Fibroblast of gingiva (primary cell): ENCODE data around the gene BRF1.
"Not testable (repeated sequence)": the region's sequence is repeated elsewhere in the genome, so short reads cannot be mapped to it uniquely, and the experiment has no call there.

Source experiments
- DNase-seq: peaks from one replicate; pipeline ENCODE4 v3.0.0-alpha.2; 2011; ENCODE audit warnings: low read depth

BRF1 gene

GRCh38 chr14:105315211-105315721, 14.5 kb upstream of the BRF1 start:
- DNase-seq: peak; percentile 43

GRCh38 chr14:105314287-105315200, 13.7 kb upstream of the BRF1 start, which contains the start of gene PACS2:
Gene PACS2, plus strand, starts transcription at chr14:105314748. Its CDS starts 171 bp downstream, at chr14:105314919.
- peak; percentile 84 for DNase-seq

- peak; percentile 34 for DNase-seq
These were observed 12.8 kb upstream of the BRF1 start for GRCh38 chr14:105313381-105314286.

- DNase-seq: no peak
These were observed 12.2 kb upstream of the BRF1 start for GRCh38 chr14:105312973-105313372.

- no peak for DNase-seq
These were observed 11.0 kb upstream of the BRF1 start for GRCh38 chr14:105311838-105312237.

GRCh38 chr14:105309371-105309770, 8.6 kb upstream of the BRF1 start:
- DNase-seq: no peak

- no peak for DNase-seq
These were observed 6.4 kb upstream of the BRF1 start for GRCh38 chr14:105307052-105307727.

GRCh38 chr14:105305791-105306190, 5.0 kb upstream of the BRF1 start:
- DNase-seq: no peak

GRCh38 chr14:105305345-105305744, 4.5 kb upstream of the BRF1 start:
- no peak for DNase-seq

GRCh38 chr14:105304565-105304964, 3.8 kb upstream of the BRF1 start:
- DNase-seq: no peak

- DNase-seq: no peak
These were observed 3.1 kb upstream of the BRF1 start for GRCh38 chr14:105303949-105304348.

- DNase-seq: not testable (repeated sequence)
These were observed 1.1 kb upstream of the BRF1 start for GRCh38 chr14:105301915-105302249.

- DNase-seq: peak; percentile 90
These were observed 508 bp upstream of the BRF1 start for GRCh38 chr14:105301103-105301914.

GRCh38 chr14:105299654-105300541, 903 bp downstream of the BRF1 start:
- DNase-seq: peak; percentile 14

- DNase-seq: not testable (repeated sequence)
These were observed 3.5 kb downstream of the BRF1 start for GRCh38 chr14:105297311-105297710.

GRCh38 chr14:105294142-105294597, 6.6 kb downstream of the BRF1 start:
- peak; percentile 44 for DNase-seq

- no peak for DNase-seq
These were observed 7.7 kb downstream of the BRF1 start for GRCh38 chr14:105292826-105293711.

- DNase-seq: no peak
These were observed 10.0 kb downstream of the BRF1 start for GRCh38 chr14:105290621-105291346.
